ENCODE data around the gene TMEM236.

Gene TMEM236

GRCh38 chr10:17740668-17741067 lies 11.3 kb upstream of the TMEM236 start:
- no peak for TF ChIP-seq CTCF (IDR thresholded peaks at IDR 0.05; ENCODE audit: borderline replicate concordance, control extremely low read depth, extremely low read depth, insufficient read depth, missing control alignments)
- DNase-seq (ENCODE audit: low spot score), result no peak
- in situ Hi-C loops (cut with MboI; ENCODE audit: low sequenced_read_pairs, unreplicated experiment), result loop anchor here (5.0 kb wide), 1 partner anchor 133 kb away; no protein-coding TSS in a partner anchor

DNA sequence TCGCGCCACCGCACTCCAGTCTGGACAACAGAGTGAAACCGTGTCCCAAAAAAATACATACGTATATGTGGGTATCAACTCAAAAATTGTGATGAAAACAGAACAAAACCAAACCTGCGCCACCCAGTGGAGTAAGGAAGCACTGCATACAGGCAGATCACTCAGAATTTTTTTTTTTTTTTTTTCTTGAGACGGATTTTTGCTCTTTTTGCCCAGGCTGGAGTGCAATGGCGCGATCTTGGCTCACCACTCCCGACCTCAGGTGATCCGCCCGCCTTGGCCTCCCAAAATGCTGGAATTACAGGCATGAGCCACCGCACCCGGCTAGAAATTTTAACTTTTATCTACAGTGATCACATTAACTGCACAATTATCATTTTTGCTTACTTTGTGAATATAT lies 9.1 kb upstream of the TMEM236 start:
- in situ Hi-C loops (cut with MboI; ENCODE audit: low sequenced_read_pairs, unreplicated experiment), result loop anchor here (5.0 kb wide), 1 partner anchor 136 kb away; no protein-coding TSS in a partner anchor
- peak; percentile 52 for DNase-seq (ENCODE audit: low spot score)
- TF ChIP-seq CTCF (IDR thresholded peaks at IDR 0.05; ENCODE audit: borderline replicate concordance, control extremely low read depth, extremely low read depth, insufficient read depth, missing control alignments), result peak; percentile 66

GRCh38 chr10:17743437-17743836 lies 8.6 kb upstream of the TMEM236 start:
- in situ Hi-C loops (cut with MboI; ENCODE audit: low sequenced_read_pairs, unreplicated experiment), result loop anchor here (5.0 kb wide), 1 partner anchor 136 kb away; no protein-coding TSS in a partner anchor
- no peak for TF ChIP-seq CTCF (IDR thresholded peaks at IDR 0.05; ENCODE audit: borderline replicate concordance, control extremely low read depth, extremely low read depth, insufficient read depth, missing control alignments)

DNA sequence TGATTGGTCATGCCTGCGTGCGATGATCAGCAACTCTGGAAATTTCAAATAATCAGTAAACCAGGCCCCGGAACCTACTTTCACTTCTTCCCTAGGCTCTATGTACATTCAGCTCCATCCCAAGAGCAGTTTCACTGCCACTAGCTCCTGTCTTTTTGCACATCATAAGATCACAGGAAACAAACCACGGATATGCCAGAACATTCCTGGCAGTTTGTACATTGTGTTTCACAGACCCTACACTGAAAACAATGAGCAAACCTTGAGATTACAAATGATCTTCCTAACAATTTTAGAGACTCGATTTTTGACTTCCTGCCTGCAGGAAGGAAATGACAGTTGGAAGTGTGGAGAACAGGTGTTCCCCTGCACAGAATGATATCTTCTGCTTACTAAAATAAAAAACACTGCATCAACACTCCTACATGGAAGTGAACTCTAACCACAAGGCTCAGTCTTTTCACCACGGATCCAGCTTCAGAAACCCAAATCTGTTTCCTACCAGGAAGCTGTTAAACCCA lies 7.6 kb upstream of the TMEM236 start:
- DNase-seq (ENCODE audit: low spot score), result no peak
- no peak for TF ChIP-seq CTCF (IDR thresholded peaks at IDR 0.05; ENCODE audit: borderline replicate concordance, control extremely low read depth, extremely low read depth, insufficient read depth, missing control alignments)
- in situ Hi-C loops (cut with MboI; ENCODE audit: low sequenced_read_pairs, unreplicated experiment), result loop anchor here (5.0 kb wide), 1 partner anchor 137 kb away; no protein-coding TSS in a partner anchor

More at GRCh38 chr10:17743437-17743836, 8.6 kb upstream of the TMEM236 start:
- no peak for DNase-seq (ENCODE audit: low spot score)

DNA sequence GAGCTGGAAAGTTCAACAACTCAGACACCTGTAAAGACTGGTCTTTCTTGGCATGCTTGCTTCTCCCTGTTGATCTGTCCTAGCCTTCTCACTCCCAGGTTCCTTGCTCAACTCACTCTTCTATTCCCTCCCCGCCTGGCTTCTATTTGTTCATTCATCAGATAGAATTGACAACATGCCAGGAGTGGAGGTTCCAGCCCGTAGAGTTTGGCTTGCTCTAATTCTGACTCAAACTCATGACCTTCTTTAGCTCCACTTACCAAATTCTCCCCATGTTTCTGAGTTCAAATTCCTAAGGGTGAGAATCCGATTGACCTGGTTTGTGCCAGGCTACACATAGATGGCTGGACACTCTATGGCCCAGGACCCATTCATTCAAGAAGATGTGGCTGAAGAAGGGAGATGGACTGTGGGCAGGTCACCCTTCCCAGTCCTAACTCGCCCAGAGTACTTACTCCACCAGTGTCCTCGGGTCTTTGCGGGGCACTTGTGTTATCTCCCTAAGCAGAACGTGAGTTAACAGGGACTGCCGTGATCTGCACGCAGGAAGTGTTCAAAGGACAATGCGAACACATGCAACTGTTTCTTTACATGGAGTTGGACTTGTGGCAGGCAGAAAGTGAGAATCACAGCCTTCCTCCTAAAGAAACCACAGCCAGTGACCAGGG lies 4.0 kb upstream of the TMEM236 start:
- TF ChIP-seq CTCF (IDR thresholded peaks at IDR 0.05; ENCODE audit: borderline replicate concordance, control extremely low read depth, extremely low read depth, insufficient read depth, missing control alignments), result no peak
- DNase-seq (ENCODE audit: low spot score), result no peak
- in situ Hi-C loops (cut with MboI; ENCODE audit: low sequenced_read_pairs, unreplicated experiment), result no loop called here

GRCh38 chr10:17749890-17750289 lies 2.1 kb upstream of the TMEM236 start:
- in situ Hi-C loops (cut with MboI; ENCODE audit: low sequenced_read_pairs, unreplicated experiment), result no loop called here
- TF ChIP-seq CTCF (IDR thresholded peaks at IDR 0.05; ENCODE audit: borderline replicate concordance, control extremely low read depth, extremely low read depth, insufficient read depth, missing control alignments), result no peak
- DNase-seq (ENCODE audit: low spot score), result no peak
